NCI-H2107 treated with DMSO at 0.1 percent for 48 hours (cell line): ENCODE measurements around the gene ZNF518A.
"Not testable (repeated sequence)": the region's sequence is repeated elsewhere in the genome, so short reads cannot be mapped to it uniquely, and the experiment has no call there.

Experiments
- DNase-seq: peaks from one replicate; lab custom pipeline; 2025; ENCODE audit not compliant: unreplicated experiment; lab: John Stamatoyannopoulos, UW

Gene ZNF518A

GRCh38 chr10:96131621-96132020 lies 1.5 kb downstream of the ZNF518A start:
- no peak for DNase-seq

GRCh38 chr10:96133135-96133534 lies 3.0 kb downstream of the ZNF518A start:
- DNase-seq = no peak

GRCh38 chr10:96136810-96137209 lies 6.7 kb downstream of the ZNF518A start:
- DNase-seq = no peak

- no peak for DNase-seq
These were observed 7.5 kb downstream of the ZNF518A start for GRCh38 chr10:96137567-96137966.

GRCh38 chr10:96138102-96138501 lies 8.0 kb downstream of the ZNF518A start:
- DNase-seq = no peak

- no peak for DNase-seq
These were observed 22.3 kb downstream of the ZNF518A start for GRCh38 chr10:96152437-96152836.

- DNase-seq = no peak
These were observed 23.0 kb downstream of the ZNF518A start for GRCh38 chr10:96153070-96153469.

- no peak for DNase-seq
These were observed 35.6 kb downstream of the ZNF518A start for GRCh38 chr10:96165726-96166125.

GRCh38 chr10:96168546-96168945 lies 38.4 kb downstream of the ZNF518A start:
- DNase-seq = no peak

- DNase-seq = no peak
These were observed 40.1 kb downstream of the ZNF518A start for GRCh38 chr10:96170230-96170629.

GRCh38 chr10:96172666-96173065 lies 42.6 kb downstream of the ZNF518A start:
- DNase-seq = no peak

- DNase-seq = no peak
These were observed 46.9 kb downstream of the ZNF518A start for GRCh38 chr10:96176985-96177384.

GRCh38 chr10:96188421-96188820 lies 58.3 kb downstream of the ZNF518A start:
- DNase-seq = no peak

GRCh38 chr10:96188916-96189315 lies 58.8 kb downstream of the ZNF518A start:
- no peak for DNase-seq

- DNase-seq = not testable (repeated sequence)
These were observed 59.4 kb downstream of the ZNF518A start for GRCh38 chr10:96189505-96189904.

GRCh38 chr10:96201525-96201924 lies 71.4 kb downstream of the ZNF518A start:
- DNase-seq = no peak

- no peak for DNase-seq
These were observed 75.5 kb downstream of the ZNF518A start for GRCh38 chr10:96205580-96205979.

- no peak for DNase-seq
These were observed 78.2 kb downstream of the ZNF518A start for GRCh38 chr10:96208271-96208670.

- DNase-seq = no peak
These were observed 78.8 kb downstream of the ZNF518A start for GRCh38 chr10:96208946-96209345.

GRCh38 chr10:96211764-96212163 lies 81.7 kb downstream of the ZNF518A start:
- DNase-seq = no peak

GRCh38 chr10:96212911-96213310 lies 82.8 kb downstream of the ZNF518A start:
- DNase-seq = no peak
